ENCODE data around the gene SLC16A9.

Gene SLC16A9

GRCh38 chr10:59687657-59688056, 22.0 kb downstream of the SLC16A9 start:
- DNase-seq (ENCODE audit: low read depth): no peak
- TF ChIP-seq, protein P1, sequence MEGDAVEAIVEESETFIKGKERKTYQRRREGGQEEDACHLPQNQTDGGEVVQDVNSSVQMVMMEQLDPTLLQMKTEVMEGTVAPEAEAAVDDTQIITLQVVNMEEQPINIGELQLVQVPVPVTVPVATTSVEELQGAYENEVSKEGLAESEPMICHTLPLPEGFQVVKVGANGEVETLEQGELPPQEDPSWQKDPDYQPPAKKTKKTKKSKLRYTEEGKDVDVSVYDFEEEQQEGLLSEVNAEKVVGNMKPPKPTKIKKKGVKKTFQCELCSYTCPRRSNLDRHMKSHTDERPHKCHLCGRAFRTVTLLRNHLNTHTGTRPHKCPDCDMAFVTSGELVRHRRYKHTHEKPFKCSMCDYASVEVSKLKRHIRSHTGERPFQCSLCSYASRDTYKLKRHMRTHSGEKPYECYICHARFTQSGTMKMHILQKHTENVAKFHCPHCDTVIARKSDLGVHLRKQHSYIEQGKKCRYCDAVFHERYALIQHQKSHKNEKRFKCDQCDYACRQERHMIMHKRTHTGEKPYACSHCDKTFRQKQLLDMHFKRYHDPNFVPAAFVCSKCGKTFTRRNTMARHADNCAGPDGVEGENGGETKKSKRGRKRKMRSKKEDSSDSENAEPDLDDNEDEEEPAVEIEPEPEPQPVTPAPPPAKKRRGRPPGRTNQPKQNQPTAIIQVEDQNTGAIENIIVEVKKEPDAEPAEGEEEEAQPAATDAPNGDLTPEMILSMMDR (conservative IDR thresholded peaks at IDR 0.05; ENCODE audit: low read length): no peak
- no peak overlapping the region for H3K4me3 ChIP-seq (ENCODE audit: low read length)

- H3K4me3 ChIP-seq (ENCODE audit: low read length): no peak overlapping the region
- no peak for DNase-seq (ENCODE audit: low read depth)
- TF ChIP-seq, protein P1 (conservative IDR thresholded peaks at IDR 0.05; ENCODE audit: low read length): no peak
Observed at GRCh38 chr10:59684006-59684405, 25.6 kb downstream of the SLC16A9 start.

- H3K4me3 ChIP-seq (ENCODE audit: low read length): no peak overlapping the region
- no peak for DNase-seq (ENCODE audit: low read depth)
- TF ChIP-seq, protein P1 (conservative IDR thresholded peaks at IDR 0.05; ENCODE audit: low read length): no peak
Observed at GRCh38 chr10:59682986-59683937, 26.4 kb downstream of the SLC16A9 start.

- no peak for DNase-seq (ENCODE audit: low read depth)
- no peak overlapping the region for H3K4me3 ChIP-seq (ENCODE audit: low read length)
- TF ChIP-seq, protein P1 (conservative IDR thresholded peaks at IDR 0.05; ENCODE audit: low read length): no peak
Observed at GRCh38 chr10:59680199-59680598, 29.5 kb downstream of the SLC16A9 start.

- TF ChIP-seq, protein P1 (conservative IDR thresholded peaks at IDR 0.05; ENCODE audit: low read length): no peak
- no peak overlapping the region for H3K4me3 ChIP-seq (ENCODE audit: low read length)
- DNase-seq (ENCODE audit: low read depth): peak; percentile 15
Observed at GRCh38 chr10:59678884-59679301, 30.8 kb downstream of the SLC16A9 start.

DNA sequence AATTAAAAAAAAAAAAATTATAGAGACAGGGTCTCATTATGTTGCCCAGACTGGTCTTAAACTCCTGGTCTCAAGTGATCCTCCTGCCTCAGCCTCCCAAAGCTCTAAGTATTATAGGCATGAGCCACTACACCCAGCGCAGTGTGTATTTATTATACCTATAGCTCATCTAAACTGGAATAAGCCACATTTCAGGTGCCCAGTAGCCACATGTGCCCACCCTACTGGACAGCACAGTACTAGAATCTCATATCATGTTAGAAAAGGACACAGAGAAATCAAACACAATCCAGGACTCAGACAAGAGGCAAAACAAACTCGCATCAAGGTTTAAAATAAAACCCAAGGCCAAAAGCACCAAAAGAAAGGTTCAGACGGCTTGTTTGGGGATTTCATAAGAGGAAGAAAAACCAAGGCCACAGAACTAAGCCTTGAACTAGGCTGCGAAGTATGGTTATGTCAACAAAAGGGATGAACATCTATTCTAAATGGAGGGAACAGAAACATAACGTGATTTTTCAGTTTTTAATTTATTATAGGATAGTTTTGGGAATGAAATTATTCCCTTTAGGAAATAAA, 32.3 kb downstream of the SLC16A9 start:
- H3K4me3 ChIP-seq (ENCODE audit: low read length): no peak overlapping the region
- TF ChIP-seq, protein P1 (conservative IDR thresholded peaks at IDR 0.05; ENCODE audit: low read length): no peak
- DNase-seq (ENCODE audit: low read depth): no peak

DNA sequence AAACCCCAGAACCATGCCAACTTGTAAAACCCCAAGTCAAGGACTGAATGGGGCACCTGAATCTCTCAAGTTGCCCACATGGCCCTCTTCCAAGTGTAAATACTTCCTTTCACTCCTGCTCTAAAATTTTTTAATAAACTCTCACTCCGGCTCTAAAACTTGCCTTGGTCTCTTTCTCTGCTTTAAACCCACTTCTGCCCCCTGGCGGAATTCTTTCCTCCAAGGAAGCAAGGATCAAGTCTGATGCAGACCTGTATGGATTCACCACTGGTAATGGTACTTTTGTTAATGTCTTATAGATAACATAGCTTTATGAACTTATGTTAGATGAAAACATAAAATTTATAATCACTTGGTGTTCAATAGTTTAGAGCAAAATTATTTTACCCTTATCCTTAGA, 33.8 kb downstream of the SLC16A9 start:
- DNase-seq (ENCODE audit: low read depth): no peak
- TF ChIP-seq, protein P1 (conservative IDR thresholded peaks at IDR 0.05; ENCODE audit: low read length): peak; percentile 26
- no peak overlapping the region for H3K4me3 ChIP-seq (ENCODE audit: low read length)

All from AG10803 (cell line).